HG02571 (cell line): ENCODE results near the gene EIPR1.

Experiments used
- ATAC-seq: cut with Tn5 transposase; IDR thresholded peaks from one replicate; pipeline ENCODE4 v1.9.1; 2021; ENCODE audit warnings: mild to moderate bottlenecking, moderate library complexity; ENCODE audit not compliant: unreplicated experiment

The EIPR1 gene

GRCh38 chr2:3325458-3326181 lies 52.0 kb downstream of the EIPR1 start:
- ATAC-seq = no peak

- no peak for ATAC-seq
Observed at GRCh38 chr2:3324404-3325281, 53.0 kb downstream of the EIPR1 start.

- no peak for ATAC-seq
Observed at GRCh38 chr2:3324036-3324386, 53.6 kb downstream of the EIPR1 start.

- ATAC-seq = no peak
Observed at GRCh38 chr2:3323360-3324035, 54.1 kb downstream of the EIPR1 start.

- no peak for ATAC-seq
Observed at GRCh38 chr2:3322311-3322970, 55.2 kb downstream of the EIPR1 start.

- no peak for ATAC-seq
Observed at GRCh38 chr2:3321825-3322224, 55.8 kb downstream of the EIPR1 start.

- ATAC-seq = no peak
Observed at GRCh38 chr2:3320910-3321605, 56.6 kb downstream of the EIPR1 start.

GRCh38 chr2:3319745-3320566 lies 57.7 kb downstream of the EIPR1 start:
- ATAC-seq = no peak

- no peak for ATAC-seq
Observed at GRCh38 chr2:3319134-3319533, 58.5 kb downstream of the EIPR1 start.

- ATAC-seq = no peak
Observed at GRCh38 chr2:3317871-3318590, 59.6 kb downstream of the EIPR1 start.

GRCh38 chr2:3317277-3317685 lies 60.3 kb downstream of the EIPR1 start:
- no peak for ATAC-seq

GRCh38 chr2:3316456-3317276 lies 61.0 kb downstream of the EIPR1 start:
- no peak for ATAC-seq

- ATAC-seq = no peak
Observed at GRCh38 chr2:3314626-3315025, 63.0 kb downstream of the EIPR1 start.

GRCh38 chr2:3313781-3314375 lies 63.7 kb downstream of the EIPR1 start:
- ATAC-seq = no peak

GRCh38 chr2:3312576-3313345 lies 64.9 kb downstream of the EIPR1 start:
- ATAC-seq = no peak

- ATAC-seq = no peak
Observed at GRCh38 chr2:3311601-3312000, 66.0 kb downstream of the EIPR1 start.
